ENCODE measurements around the gene TMEM235.

DNA sequence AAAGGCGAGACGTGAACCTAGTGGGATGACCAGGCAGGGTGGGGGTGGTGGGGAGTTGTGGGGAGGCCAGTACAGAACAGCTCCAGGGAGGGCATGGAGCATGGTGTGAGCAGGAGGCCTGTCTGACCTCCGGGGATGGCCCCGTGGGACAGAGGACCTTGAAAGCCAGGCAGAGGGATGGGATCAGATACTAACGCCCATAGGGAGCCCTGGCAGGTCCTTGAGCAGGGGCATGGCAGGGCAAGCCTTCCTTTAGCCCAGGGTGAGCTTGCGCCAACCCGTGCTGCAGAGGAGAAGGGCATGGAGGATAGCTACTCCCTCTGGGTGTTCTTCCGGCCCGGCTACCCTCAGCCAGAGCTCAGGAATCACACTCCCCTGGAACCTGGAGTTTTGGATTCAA, 35.3 kb downstream of the TMEM235 start:
- TF ChIP-seq SP1 (IDR thresholded peaks at IDR 0.05) = no peak
- no peak for TF ChIP-seq TARDBP (IDR thresholded peaks at IDR 0.05)
- TF ChIP-seq, protein P1, sequence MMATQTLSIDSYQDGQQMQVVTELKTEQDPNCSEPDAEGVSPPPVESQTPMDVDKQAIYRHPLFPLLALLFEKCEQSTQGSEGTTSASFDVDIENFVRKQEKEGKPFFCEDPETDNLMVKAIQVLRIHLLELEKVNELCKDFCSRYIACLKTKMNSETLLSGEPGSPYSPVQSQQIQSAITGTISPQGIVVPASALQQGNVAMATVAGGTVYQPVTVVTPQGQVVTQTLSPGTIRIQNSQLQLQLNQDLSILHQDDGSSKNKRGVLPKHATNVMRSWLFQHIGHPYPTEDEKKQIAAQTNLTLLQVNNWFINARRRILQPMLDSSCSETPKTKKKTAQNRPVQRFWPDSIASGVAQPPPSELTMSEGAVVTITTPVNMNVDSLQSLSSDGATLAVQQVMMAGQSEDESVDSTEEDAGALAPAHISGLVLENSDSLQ (IDR thresholded peaks at IDR 0.05) = no peak
- TF ChIP-seq FOXA1 (IDR thresholded peaks at IDR 0.05) = no peak
- no peak for TF ChIP-seq BHLHE40 (IDR thresholded peaks at IDR 0.05; ENCODE audit: borderline replicate concordance)
- TF ChIP-seq FOXK2 (IDR thresholded peaks at IDR 0.05) = no peak
